ENCODE results near the gene SCP2.

The SCP2 gene

GRCh38 chr1:53068314-53069099 lies 141.4 kb downstream of the SCP2 start:
- no peaks in the 10 kb centered on the region for H3K4me1 ChIP-seq (ENCODE audit: insufficient read depth, low read length)
- H3K9ac ChIP-seq (ENCODE audit: low read depth, low read length): no peak overlapping the region
- no peaks in the 10 kb centered on the region for H3K9me3 ChIP-seq (ENCODE audit: control insufficient read depth, insufficient read depth, low read length)
- no peaks in the 10 kb centered on the region for H3K36me3 ChIP-seq (ENCODE audit: insufficient read depth, low read length)

GRCh38 chr1:53069265-53069662 lies 142.2 kb downstream of the SCP2 start:
- no peak overlapping the region for H3K9ac ChIP-seq (ENCODE audit: low read depth, low read length)
- no peaks in the 10 kb centered on the region for H3K9me3 ChIP-seq (ENCODE audit: control insufficient read depth, insufficient read depth, low read length)
- no peaks in the 10 kb centered on the region for H3K36me3 ChIP-seq (ENCODE audit: insufficient read depth, low read length)
- H3K4me1 ChIP-seq (ENCODE audit: insufficient read depth, low read length): no peaks in the 10 kb centered on the region

DNA sequence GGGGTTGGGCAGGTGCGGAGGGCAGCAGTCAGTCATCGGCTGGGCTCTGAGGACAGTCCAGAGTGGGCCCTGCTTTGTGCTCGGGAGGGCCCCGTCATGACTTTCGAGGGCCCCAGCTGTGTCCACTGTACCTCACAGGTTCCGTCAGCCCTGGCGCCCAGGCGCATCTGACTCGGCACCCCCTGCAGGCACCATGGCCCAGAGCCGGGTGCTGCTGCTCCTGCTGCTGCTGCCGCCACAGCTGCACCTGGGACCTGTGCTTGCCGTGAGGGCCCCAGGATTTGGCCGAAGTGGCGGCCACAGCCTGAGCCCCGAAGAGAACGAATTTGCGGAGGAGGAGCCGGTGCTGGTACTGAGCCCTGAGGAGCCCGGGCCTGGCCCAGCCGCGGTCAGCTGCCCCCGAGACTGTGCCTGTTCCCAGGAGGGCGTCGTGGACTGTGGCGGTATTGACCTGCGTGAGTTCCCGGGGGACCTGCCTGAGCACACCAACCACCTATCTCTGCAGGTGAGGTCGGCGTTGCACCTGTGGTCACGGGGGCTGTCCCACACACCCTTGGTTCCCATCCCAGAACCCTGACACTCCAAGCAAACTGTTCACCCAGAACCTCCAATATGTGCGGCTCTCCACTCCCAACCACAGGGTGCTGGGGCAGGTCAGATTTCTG lies 142.7 kb downstream of the SCP2 start:
- Histone ChIP-seq H3K4me1 (ENCODE audit: insufficient read depth, low read length) (no peaks in the 10 kb centered on the region), H3K9ac (ENCODE audit: low read depth, low read length) (no peak overlapping the region), H3K9me3 (ENCODE audit: control insufficient read depth, insufficient read depth, low read length) (no peaks in the 10 kb centered on the region), H3K36me3 (ENCODE audit: insufficient read depth, low read length) (no peaks in the 10 kb centered on the region)

- Histone ChIP-seq H3K36me3 (ENCODE audit: insufficient read depth, low read length) (no peaks in the 10 kb centered on the region), H3K9me3 (ENCODE audit: control insufficient read depth, insufficient read depth, low read length) (no peaks in the 10 kb centered on the region), H3K4me1 (ENCODE audit: insufficient read depth, low read length) (no peaks in the 10 kb centered on the region), H3K9ac (ENCODE audit: low read depth, low read length) (no peak overlapping the region)
These were observed 143.5 kb downstream of the SCP2 start for GRCh38 chr1:53070621-53071020.

- no peak overlapping the region for H3K9ac ChIP-seq (ENCODE audit: low read depth, low read length)
- H3K4me1 ChIP-seq (ENCODE audit: insufficient read depth, low read length): no peaks in the 10 kb centered on the region
- H3K36me3 ChIP-seq (ENCODE audit: insufficient read depth, low read length): no peaks in the 10 kb centered on the region
- H3K9me3 ChIP-seq (ENCODE audit: control insufficient read depth, insufficient read depth, low read length): no peaks in the 10 kb centered on the region
These were observed 144.2 kb downstream of the SCP2 start for GRCh38 chr1:53071167-53071865.

- no peaks in the 10 kb centered on the region for H3K4me1 ChIP-seq (ENCODE audit: insufficient read depth, low read length)
These were observed 144.8 kb downstream of the SCP2 start for GRCh38 chr1:53071915-53072314.

DNA sequence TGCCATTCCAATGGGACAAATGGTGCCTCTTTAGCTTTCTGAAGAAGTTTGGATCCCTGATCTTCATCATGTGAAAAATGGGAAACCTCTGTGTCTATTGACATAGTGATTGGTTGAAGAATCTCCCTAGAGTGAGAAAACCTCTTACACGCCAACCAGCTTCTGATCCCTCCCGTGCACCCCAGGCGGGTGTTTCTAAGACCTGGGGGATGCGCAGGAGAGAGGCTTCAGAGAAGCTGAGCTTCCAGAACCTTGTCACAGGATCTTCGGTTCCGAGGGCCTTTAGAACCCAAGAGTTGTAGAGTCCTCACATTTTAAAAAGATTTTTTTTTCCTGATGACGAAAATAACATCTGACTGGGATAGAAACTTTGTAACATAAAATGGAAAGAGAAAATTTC lies 146.2 kb downstream of the SCP2 start:
- H3K9ac ChIP-seq (ENCODE audit: low read depth, low read length): no peak overlapping the region
- H3K9me3 ChIP-seq (ENCODE audit: control insufficient read depth, insufficient read depth, low read length): no peaks in the 10 kb centered on the region

More at GRCh38 chr1:53071915-53072314, 144.8 kb downstream of the SCP2 start:
- H3K9me3 ChIP-seq (ENCODE audit: control insufficient read depth, insufficient read depth, low read length): no peaks in the 10 kb centered on the region
- no peak overlapping the region for H3K9ac ChIP-seq (ENCODE audit: low read depth, low read length)
- H3K36me3 ChIP-seq (ENCODE audit: insufficient read depth, low read length): no peaks in the 10 kb centered on the region

GRCh38 chr1:53073868-53074311 lies 146.8 kb downstream of the SCP2 start:
- H3K9me3 ChIP-seq (ENCODE audit: control insufficient read depth, insufficient read depth, low read length): no peaks in the 10 kb centered on the region
- no peaks in the 10 kb centered on the region for H3K4me1 ChIP-seq (ENCODE audit: insufficient read depth, low read length)
- H3K9ac ChIP-seq (ENCODE audit: low read depth, low read length): no peak overlapping the region
- no peaks in the 10 kb centered on the region for H3K36me3 ChIP-seq (ENCODE audit: insufficient read depth, low read length)

More for the DNA sequence above, 146.2 kb downstream of the SCP2 start:
- no peaks in the 10 kb centered on the region for H3K36me3 ChIP-seq (ENCODE audit: insufficient read depth, low read length)
- no peaks in the 10 kb centered on the region for H3K4me1 ChIP-seq (ENCODE audit: insufficient read depth, low read length)

DNA sequence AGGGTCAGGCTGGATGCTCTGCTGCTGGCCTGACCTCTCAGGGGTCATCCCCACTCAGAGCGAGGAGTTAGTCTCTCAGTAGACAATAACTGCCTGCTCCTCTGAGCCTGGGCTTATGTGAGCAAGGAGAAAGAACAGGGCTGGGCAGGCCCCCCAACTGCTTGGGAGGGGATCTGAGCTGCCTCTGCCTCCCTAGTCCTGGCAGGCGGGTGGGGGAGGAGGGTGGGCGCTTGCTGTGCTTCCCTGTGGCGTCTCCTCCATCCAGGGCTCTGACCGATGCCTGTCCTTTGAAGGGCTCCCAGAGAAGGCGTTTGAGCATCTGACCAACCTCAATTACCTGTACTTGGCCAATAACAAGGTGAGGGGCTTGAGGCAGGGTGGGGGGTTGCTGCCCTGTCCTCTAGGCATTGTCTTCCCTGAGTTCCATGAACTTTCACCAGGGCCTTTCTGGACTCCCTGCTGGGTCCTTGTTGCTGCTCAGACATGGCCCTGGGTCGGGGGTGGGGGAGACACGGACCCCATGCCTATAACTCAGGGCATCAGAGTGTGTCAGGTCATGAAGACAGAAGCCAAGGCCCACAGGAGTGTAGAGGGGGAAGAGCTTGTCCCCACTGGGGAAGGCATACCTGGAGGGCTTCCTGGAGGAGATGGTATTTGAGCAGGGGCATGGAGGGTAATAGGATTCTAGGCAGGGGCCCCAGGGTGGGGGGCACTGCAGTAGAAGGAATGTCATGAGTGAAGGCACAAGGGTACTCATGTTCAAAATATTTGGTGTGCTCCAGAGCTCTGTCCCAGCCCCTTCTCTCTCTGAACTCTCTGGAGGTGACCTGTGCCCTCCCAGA lies 147.5 kb downstream of the SCP2 start:
- H3K4me1 ChIP-seq (ENCODE audit: insufficient read depth, low read length): no peaks in the 10 kb centered on the region
- no peaks in the 10 kb centered on the region for H3K9me3 ChIP-seq (ENCODE audit: control insufficient read depth, insufficient read depth, low read length)
- H3K9ac ChIP-seq (ENCODE audit: low read depth, low read length): no peak overlapping the region
- H3K36me3 ChIP-seq (ENCODE audit: insufficient read depth, low read length): no peaks in the 10 kb centered on the region

GRCh38 chr1:53075206-53075605 lies 148.1 kb downstream of the SCP2 start:
- H3K4me1 ChIP-seq (ENCODE audit: insufficient read depth, low read length): no peaks in the 10 kb centered on the region
- H3K9ac ChIP-seq (ENCODE audit: low read depth, low read length): no peak overlapping the region
- no peaks in the 10 kb centered on the region for H3K36me3 ChIP-seq (ENCODE audit: insufficient read depth, low read length)

DNA sequence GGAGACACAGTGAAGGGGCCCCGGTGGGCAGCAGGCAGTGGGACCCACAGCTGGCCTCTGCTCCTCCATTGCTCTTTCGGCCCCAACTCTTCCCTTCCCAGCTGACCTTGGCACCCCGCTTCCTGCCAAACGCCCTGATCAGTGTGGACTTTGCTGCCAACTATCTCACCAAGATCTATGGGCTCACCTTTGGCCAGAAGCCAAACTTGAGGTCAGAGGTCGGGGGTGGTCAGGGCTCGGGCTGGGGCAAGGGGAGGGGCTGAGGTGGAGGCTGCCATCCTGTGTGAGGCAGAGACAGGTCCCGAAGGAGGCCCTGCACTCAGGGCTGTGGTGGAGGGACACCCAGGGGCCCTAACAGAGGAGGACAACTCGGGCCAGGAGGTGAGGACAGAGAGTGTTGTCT lies 148.7 kb downstream of the SCP2 start:
- Histone ChIP-seq H3K36me3 (ENCODE audit: insufficient read depth, low read length) (no peaks in the 10 kb centered on the region), H3K4me1 (ENCODE audit: insufficient read depth, low read length) (no peaks in the 10 kb centered on the region), H3K9me3 (ENCODE audit: control insufficient read depth, insufficient read depth, low read length) (no peaks in the 10 kb centered on the region), H3K9ac (ENCODE audit: low read depth, low read length) (no peak overlapping the region)

More at GRCh38 chr1:53075206-53075605, 148.1 kb downstream of the SCP2 start:
- no peaks in the 10 kb centered on the region for H3K9me3 ChIP-seq (ENCODE audit: control insufficient read depth, insufficient read depth, low read length)

DNA sequence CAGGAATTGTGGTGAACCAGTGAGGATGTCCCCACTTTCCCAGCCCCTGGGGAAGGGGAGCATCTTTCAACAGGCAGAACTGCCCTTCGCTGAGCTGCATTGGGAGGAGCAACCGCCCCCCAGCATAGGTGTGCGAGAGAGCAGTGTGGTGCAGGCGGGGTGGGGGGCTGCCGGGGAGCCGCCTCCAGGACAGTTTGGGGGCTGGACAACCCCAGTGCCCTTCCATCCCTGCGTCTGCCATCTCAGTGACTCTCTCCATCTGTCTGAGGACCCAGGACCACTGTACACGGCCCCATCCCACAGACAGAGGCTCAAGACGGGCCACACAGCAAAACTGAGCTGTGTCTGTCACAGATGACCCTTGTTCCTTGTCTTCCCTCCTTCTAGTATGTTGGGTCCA lies 149.1 kb downstream of the SCP2 start:
- Histone ChIP-seq H3K36me3 (ENCODE audit: insufficient read depth, low read length) (no peaks in the 10 kb centered on the region), H3K4me1 (ENCODE audit: insufficient read depth, low read length) (no peaks in the 10 kb centered on the region), H3K9ac (ENCODE audit: low read depth, low read length) (no peak overlapping the region), H3K9me3 (ENCODE audit: control insufficient read depth, insufficient read depth, low read length) (no peaks in the 10 kb centered on the region)

DNA sequence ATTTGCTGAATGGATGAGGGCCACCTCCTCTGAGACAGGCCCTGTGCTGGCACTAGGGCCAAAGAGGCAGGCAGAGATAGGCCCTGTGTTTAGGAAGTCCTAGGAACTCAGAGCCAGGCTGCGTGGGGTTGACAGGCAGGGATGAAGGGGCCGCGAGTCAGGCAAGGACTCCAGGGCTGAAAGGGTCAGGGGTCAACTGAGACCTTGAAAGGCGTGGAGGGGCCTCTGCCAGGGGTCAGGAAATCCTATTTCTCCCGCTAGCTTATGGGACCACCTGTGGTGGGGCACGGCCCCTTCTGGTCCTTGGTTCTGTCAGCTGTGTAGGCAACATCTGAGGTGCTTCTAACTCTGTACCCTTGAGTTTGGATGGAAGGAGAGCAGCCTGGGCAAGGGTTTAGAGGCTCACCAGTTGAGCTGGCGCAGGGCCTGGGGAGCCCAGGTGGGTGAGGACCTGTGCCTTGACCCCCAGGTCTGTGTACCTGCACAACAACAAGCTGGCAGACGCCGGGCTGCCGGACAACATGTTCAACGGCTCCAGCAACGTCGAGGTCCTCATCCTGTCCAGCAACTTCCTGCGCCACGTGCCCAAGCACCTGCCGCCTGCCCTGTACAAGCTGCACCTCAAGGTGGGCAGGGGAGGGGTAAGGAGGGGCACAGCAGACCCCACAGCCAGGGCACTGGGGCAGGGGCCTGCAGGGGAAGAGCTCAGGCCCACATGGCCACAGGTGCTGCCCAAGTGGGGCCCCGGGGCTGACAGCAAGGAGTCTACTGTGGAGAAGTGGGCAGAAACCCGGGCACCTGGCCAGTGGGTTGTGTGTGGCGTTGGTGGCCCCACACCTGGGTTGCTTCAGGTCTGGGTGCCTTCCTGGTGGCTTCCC lies 149.9 kb downstream of the SCP2 start:
- Histone ChIP-seq H3K9ac (ENCODE audit: low read depth, low read length) (no peak overlapping the region), H3K9me3 (ENCODE audit: control insufficient read depth, insufficient read depth, low read length) (no peaks in the 10 kb centered on the region), H3K4me1 (ENCODE audit: insufficient read depth, low read length) (peaks cover 3% of the 10 kb centered on the region; the same call in 1 of the 2 replicates), H3K36me3 (ENCODE audit: insufficient read depth, low read length) (no peaks in the 10 kb centered on the region)

Measured in ES-I3 (cell line).